ENCODE results near the gene IRS1.

IRS1 gene

DNA sequence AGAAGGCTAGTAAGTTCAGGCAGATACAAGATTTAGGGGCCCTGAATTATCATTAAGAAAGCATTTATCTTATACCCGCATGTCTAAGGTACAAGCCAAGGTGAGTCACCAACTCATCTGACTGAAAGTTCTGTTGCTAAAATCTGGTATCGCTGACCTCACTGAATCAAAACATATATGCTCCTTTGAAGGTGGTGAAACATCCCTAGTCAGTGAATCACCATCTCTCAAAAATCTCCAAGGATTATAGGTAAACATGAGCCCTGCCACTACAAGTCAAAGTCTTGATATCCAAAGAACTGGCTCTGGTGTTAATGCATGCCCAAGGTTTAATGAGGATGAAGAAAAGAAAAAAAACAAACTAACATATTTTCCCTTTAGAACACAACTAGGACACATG lies 43.5 kb downstream of the IRS1 start:
- DNase-seq, result peak; percentile 75

DNA sequence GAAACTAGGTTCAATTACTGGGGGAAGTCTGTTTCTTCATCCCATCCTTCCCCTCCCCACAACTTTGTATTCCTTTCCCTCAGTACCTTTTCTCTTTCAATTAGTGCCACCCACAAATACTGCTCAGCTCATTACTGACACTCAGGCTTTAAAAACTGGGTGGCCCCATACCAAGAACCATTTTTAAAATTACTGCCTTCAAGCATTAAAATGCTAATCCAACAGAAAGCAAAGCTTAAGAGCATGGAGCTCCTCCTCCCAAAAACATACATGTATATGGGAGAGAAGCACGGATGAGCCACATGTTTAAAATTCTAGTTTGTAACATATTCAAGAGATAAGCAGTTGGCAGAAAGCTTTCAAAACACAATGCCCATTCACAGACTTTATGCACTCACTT lies 44.0 kb downstream of the IRS1 start:
- DNase-seq, result no peak

DNA sequence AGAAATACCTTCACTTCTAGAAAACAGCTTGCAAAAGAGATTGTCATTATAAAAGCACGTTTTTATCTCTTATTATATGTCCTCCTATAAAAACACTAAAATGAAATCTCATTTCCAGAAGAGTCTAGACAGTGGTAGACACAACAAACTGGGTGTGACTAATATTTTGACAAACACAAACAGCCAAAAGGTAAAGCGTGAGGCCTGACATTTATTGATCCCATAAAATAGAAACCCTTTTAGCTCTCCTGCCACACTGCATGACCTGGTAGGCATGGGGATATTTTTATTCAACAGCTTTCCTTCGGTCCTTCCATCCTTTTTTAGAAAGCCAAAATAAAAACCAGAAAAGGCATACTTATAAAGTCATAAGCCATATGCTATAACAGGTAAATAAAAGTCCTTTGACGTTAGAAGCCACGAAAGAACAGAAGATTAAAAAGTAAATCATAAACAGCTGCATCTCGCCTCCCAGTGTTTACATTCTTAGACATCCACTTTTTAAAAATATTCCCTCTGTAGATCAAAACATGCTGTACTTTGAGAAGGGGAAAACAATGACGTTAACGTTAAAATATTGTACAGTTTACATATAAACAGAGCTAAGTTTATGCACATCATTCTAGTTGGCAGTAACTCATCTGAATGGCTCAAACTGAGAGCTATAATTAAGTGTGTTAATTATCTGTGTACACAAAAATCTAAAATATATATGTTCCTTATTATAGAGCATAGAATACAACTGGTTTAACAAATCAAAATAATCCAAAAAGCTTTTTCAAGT lies 44.6 kb downstream of the IRS1 start:
- DNase-seq, result no peak

DNA sequence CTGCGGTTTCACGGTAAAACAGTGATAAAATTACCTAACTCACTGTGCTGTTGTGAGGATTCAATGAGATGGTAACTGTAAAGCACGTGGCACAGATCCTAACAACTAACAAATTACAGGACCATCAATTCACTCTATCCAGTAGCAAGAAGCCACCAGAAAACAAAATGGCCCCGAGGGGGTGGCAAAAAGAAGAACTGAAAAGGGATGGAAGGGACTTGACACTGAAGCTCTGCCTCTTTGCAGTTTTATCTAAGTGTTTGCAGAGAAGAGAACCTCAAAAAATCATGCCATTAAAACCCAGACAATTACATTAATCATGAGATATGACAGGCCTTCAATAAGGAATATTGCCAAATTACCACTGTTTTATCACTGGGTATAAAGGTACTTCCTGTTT lies 46.7 kb downstream of the IRS1 start:
- no peak for DNase-seq

DNA sequence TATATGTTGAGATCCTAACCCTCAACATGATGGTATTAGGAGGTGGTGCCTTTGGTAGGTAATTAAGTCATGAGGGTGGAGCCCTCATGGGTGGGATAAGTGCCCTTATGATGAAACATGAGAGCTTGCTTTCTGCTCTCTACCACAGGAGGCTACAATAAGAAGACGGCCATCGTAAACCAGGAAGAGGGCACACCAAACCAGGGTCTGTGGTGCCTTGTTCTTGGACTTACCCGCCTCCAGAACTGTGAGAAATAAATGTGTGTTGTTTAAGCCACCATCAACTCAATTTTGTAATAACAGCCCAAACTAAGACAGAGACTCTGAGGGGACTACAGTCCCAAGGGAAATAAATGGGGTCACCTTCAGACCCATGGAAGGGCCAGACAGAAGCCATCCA lies 52.3 kb downstream of the IRS1 start:
- no peak for DNase-seq

DNA sequence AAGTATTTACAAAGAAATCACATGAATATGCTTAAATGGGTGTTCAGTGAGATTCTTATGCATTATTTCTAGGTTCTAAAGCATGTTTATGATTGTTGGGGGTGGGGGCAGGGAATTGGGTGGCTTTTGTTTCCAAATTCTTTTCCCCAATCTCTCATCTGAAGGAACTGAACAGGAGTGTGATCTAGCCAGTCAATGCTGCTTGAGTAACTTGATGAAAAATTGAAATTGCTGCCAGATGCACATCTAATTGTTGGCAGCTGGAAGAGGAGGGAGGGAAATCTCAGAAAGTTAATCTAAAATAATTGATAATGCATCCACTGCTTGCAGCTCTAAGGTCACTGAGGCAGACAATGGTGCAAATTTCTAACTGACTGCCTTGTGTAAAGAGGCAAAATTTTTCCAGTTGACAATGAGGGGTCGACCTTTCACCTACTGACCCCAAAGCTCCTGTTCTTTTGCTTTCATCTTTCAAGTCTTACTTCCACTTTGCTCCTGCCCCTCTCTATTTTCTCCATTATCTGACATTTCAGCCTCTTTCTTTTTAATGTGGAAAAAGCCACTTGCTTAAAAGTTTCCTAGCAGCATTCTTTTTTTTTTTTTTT lies 53.3 kb downstream of the IRS1 start:
- no peak for DNase-seq

DNA sequence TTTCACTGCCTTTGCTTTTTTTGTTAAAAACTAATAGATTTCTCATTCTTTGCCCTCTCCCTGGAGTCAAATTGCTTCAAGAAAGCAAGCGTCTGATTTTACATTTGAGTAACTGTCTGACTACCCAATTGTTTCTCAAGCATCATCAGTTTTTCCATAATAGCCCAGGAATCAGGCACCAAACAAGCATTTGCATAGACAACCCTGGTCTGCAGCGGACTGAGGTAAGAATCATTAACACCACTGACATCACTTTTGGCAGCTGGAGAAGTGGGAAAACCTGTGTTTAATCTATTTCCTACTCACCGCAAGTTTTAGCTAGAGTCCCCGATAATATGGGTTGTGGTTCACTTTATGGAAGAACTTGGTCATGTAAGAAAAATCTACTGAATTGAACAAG lies 55.7 kb downstream of the IRS1 start:
- DNase-seq, result peak; percentile 50

DNA sequence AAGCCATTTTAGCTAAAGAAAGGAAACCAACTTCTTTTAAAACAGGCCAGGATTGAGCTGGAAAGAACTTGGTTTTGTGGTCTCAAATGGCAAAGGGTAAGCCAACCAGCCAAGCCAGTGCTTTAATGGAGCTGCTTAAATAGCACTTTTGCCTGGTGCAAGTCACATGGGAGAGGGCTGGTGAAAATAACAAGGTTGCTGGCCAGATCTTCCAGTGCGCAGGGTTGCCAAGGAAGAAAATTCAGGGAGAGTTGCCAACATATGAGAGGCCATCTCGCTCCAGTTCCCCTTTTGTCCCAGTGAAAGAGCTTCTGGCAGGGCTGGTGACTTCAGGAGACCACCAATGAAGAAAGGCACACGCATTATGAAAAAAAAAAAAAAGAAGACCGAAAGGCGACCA lies 57.3 kb downstream of the IRS1 start:
- no peak for DNase-seq

DNA sequence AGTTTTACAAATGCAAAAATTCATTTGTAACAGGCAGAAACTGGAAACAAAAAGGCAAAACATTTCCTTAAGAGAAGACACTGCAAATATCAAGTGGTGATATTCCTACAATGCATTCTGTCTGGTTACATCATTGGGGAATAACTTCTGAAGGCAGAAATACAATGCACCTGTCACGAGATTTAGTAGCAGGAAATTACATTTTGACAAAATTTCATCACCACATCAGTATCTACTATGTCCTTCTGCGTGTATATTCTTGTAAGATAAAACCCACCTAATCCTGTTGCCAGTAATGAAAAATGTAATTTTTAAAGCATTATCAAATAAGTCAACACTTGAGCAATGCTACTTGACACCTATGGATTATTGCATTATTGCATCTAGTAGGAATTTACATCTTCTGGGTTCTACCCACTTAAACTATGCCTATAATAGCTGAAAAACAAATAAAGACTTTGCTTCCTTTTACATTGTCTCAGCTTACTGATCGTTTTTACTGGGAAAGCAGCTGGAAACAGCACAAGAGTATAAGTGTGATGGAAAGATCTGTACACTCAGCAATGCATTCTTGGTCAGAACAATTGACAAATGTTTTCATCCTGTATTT lies 59.5 kb downstream of the IRS1 start:
- DNase-seq, result no peak

DNA sequence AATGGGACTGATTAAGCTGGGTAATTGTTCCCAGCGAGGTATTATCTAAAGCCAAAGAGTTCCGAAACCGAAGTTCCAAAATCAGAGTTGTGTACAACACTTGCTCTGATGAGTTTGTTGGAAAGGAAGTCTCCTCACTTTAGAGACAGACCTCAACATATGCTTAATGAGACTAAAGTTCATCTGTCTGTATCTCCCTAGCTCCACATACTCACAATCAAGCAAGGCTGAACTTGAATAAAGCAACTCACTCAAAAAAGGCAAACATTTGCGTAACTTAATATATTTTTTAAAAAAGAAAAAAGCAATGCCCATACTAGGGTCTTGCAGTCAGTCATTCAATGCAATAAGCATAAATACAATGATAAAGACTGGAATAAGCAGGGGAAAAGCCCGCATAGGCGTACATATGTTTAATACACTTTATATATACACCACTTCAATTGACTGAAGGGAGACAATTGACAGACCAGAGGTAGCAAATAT lies 60.0 kb downstream of the IRS1 start:
- DNase-seq, result no peak

DNA sequence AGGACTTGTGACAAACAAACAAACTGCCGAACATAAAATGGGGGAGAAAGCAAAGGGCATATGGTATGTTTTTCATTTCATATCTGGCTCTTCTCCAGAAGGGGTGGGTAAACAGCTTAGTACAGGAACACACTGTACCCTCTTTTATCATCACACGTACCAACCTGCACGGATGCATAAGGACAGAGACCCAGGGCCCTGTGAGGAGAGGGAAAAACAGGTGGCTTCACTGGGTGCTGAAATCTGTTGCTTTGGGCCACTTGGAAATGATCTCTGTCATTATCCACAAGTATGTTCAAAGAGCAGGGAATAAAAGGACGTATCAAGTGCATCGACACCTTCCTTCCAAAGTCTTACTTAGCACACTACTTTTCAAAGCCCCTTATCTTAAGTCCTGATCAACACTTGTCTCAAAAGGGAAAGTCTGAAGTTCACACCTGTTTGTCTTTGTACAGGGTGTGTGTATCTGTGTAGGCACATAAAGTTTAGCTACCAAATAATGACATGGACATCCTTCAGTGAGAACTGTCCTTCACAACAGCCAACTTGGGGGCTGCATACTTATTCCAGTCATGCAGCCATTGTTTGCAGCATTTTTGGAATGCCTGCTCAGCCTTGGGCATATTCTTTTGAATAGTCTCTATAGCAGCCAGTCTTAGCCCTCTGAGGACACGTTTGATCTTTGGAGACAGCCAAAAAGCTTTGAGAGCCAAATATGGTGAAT lies 60.6 kb downstream of the IRS1 start:
- DNase-seq, result no peak

DNA sequence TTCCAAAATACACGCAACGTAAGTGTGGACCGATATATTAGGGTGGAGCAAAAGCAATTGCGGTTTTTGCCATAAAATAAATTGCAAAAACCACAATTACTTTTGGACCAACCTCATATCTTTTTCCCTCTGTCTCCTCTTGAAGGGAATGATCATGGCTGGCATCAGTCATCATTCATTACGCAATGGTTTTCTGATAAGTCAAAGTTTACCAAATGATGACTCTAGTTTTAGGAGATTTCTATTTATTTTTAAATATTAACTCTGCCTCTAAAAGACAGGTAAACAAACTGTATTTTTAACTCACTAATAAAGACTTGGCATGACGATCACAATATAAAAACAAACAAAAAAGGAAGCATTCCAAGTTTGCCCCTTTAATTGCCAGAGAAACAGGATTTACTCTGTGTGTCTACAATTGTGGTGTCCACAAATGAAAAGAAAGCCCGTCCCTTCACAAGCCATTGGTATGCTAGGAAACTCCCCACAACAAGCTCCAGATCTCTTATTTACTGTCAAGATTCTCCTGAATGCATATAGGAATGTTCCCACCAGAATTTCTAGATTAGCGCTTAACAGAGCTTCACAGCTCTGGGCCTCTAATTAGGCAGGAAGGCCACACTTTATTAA lies 61.3 kb downstream of the IRS1 start:
- DNase-seq, result no peak

DNA sequence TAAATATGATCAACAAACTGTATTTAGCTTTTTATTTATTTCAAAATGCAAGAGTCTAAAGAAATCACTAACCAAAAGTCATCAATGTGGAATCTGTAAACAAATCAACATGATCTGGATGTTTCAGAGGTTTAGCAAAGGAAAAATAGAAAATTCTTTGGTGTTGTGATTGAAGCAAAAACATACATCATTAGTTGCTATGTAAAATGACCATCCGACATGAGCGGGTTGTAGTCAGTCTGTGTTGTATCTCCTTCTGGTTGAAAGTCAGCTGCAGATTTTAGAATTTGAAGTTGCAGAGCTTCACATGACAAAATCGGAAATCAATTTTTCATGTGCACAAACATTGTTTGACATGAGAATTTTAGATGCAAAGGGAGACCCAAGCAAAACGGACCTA lies 63.2 kb downstream of the IRS1 start:
- DNase-seq, result no peak

DNA sequence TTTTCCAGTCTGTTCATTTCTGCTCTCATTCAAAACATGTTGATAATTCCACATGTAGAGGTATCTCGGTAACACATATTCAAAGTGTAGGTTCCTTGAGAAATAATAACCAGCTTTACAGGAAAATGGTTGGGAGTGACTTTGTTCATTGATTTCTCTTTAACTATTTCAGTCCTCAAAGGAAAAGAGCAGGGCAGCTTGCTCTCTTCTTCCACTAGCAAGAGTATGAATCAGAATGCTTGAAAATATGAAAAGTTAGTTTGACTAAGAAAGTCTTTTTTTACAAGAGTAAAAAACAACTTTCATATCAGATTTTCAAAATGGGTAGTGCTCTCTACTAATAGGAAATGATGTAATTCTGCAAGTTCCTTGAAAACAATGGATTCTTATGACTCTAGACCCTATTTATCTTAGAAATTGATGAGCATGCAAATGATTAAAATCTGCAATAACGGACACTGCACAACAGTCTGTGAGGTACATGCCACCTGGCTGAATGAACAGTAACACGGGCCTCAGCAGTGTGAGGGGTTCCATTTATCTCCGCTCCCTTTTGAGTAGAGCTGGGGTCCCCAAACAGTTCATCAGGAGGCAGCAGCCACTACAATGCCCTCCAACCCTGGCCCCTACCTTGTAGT lies 65.6 kb downstream of the IRS1 start:
- DNase-seq, result no peak

DNA sequence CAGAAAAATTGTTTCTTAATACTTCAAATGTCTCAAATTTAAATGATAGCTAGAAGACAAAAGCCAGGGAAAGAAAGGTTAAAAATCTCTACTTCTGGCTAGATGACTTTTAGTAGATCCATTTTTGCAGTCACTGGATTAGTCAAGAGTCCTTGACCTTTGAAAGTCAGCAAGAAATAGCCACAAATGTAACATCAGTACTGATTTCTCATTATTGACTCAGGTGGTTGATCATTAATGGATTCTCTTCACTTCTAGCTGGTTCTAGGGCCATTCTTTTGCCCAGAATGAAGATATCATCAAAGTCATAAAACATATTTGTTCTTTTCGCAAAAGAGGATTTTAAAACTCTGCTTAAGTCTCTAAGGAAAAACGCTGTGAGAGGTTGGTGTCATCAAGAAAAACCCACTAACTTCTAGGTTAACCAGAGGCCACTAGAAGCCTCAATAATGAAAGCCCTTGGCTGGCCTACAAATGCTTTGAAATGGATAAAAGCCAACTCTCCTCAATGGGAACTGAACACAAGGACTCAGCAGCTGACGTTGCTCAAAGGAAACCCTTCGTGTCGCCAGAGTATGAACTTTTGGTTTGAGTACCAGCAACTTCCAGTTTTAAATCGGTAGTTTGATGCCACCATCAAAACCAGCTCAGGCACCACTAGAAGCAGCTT lies 66.3 kb downstream of the IRS1 start:
- DNase-seq, result no peak

DNA sequence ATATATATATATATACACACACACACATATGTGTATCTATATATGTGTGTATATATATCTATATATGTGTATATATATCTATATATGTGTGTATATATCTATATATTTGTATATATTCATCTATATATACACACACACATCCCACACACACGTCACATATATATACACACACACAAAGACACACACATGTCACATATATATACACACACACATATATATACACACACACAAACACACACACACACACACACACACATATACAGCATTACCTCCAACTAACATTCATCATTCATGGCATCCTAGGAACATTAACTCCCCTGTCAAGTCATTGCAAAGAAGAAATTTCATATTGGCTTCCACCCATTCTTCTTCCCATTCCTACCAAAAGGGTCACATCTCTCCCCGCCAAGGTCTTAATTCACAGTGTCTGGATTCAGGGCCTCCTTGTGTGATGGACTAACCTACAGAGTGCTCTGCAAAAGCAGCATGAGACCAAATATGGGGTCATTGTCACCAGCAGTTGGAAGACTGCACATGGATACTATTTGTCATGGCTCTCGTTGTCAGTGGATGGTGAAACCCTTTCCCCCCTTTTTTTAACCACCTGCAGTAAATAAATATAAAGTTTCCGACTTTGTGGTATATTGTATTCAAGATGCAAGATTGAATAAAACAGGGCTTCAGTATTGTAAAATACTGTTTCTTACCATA lies 67.0 kb downstream of the IRS1 start:
- no peak for DNase-seq

DNA sequence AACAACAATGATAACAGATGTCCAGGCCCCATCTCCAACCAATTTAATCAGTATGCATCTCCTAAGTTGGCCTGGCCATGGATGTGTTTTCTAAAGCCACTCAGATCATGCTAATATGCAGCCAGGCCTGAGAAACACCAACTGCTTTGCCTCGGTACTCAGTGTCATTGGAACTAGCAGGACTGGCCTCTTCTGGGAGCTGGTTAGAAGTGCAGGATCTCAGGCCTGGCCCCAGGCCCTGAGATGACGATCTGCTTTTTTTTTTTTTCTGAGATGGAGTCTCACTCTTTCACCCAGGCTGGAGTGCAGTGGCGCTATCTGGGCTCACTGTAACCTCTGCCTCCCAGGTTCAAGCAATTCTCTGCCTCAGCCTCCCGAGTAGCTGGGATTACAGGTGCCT lies 69.1 kb downstream of the IRS1 start:
- peak; percentile 22 for DNase-seq

DNA sequence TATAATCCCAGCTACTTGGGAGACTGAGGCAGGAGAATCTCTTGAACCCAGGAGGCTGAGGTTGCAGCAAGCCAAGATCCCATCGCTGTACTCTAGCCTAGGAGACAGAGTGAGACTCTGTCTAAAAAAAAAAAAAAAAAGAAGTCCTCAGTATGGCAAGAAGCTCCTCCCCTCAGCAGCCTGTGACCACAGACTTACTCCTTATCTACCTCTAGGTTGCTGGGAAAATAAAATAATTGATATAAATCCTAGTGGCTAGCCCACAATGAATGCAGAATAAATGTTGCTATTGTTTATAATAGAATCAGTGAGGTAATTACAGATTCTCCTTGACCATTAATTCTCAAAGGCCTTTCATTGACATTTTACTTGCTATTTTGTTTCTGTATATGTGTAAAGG lies 70.6 kb downstream of the IRS1 start:
- DNase-seq, result no peak

DNA sequence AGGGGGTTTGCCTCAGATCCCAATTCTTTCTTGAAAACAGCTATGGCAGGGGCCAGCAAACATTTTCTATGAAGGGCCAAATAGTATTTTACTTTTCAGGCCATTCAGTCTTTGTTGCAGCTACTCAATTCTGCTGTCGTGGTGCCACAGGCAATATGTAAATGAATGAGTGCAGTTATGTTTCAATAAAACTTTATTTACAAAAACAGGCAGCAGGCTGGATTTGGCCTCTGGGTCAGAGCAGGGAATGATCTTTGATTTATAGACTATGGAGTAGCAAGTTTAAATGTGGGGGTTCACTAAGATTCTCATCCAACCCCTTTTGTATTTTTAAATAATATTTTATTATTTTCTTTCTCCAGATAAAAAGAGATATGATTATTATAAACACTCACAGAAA lies 72.4 kb downstream of the IRS1 start:
- DNase-seq, result no peak

DNA sequence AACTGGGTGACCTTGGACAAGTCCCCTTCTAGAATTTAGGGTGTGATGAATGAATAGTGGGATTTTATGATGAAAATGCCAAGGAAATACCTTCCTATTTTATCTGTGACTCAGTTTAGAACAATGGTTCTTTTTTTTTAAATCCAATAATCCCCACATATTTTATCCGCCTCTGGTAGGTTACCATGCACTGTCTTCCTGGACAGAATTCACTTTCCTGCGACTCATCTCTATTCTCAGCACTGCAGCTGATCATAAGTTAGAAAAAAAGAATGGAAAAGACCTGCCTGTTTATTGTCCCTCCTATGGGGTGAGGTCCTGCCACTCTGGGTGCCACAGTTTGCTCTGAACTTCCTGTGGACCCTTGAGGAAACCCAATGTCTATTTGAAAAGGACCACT lies 73.1 kb downstream of the IRS1 start:
- no peak for DNase-seq

Data from fibroblast of skin of abdomen (primary cell).